SIG-M5 treated with dmso at 0.1 percent for 504 hours (cell line): Measurements from ENCODE around the gene DHRS2.

Experiments used
- DNase-seq: peaks from one replicate; lab custom pipeline; 2025; ENCODE audit not compliant: unreplicated experiment; lab: John Stamatoyannopoulos, UW

DHRS2 gene

GRCh38 chr14:23612354-23612732 is 23.8 kb upstream of the DHRS2 start:
- no peak for DNase-seq

- DNase-seq = no peak
These were observed 23.4 kb upstream of the DHRS2 start for GRCh38 chr14:23612802-23613201.

GRCh38 chr14:23613242-23614070 is 22.7 kb upstream of the DHRS2 start:
- DNase-seq = no peak

- DNase-seq = no peak
These were observed 21.8 kb upstream of the DHRS2 start for GRCh38 chr14:23614395-23614828.

DNA sequence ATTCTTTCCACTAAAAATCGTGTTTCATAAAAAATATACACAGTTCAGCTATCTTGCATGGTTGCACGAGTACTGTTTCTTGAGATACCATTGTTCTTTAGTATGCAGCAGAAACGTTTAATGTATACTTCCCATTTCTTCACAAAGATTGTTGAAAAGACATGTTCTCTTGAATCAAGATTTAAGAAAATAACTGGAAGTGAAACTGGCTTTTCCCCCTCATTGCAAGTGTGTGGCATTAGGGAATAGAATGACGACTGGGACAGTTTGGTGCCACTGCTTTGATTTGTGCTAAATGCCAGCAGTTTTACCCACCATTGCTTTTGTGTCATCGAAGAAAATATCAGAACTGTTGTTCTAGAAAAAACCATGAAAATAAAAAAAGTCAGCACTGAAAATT is 20.3 kb upstream of the DHRS2 start:
- DNase-seq = no peak

DNA sequence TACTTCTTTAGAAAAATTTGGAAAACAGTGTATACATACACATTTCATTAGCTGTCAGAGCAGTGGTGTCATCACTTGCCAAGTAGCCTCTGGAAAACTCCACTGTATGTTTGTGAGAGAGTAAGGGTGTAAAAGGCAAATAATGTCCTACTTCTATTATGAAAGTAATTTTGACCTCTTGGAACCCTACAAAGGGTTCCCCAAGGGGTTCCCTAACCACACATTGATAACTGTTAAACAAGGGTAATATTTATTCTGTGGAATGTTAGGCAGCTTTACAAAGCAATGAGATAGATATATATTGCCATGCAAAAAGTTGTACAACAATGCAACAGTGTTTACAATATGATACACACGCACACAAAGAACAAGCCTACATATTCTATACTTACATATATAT is 18.6 kb upstream of the DHRS2 start:
- no peak for DNase-seq

DNA sequence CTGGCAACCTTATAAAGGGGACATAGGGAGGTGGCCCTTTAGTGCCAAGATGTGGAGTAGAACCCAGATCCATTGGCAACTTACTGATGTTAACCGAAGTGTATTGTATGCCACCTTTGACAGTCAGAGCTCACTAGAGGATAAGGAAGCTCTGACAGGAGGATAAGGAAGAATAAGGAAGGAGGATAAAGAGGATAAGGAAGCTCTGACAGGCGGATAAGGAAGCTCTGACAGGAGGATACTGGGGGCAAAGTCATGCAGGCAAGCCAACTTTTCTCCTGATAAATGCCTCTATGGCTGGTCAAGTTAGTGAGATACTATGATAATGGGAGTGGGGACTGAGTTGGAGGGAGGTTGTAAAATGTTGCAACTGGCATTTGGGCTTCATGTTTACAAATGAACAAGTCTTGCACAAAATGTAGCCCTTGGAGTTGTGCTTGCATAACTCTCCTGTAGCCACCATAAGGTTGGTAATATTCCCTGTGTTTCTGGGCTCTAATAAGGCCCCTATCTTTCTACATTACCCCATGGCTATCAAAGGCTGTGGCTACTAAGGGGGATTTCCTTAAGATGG is 17.7 kb upstream of the DHRS2 start:
- no peak for DNase-seq

DNA sequence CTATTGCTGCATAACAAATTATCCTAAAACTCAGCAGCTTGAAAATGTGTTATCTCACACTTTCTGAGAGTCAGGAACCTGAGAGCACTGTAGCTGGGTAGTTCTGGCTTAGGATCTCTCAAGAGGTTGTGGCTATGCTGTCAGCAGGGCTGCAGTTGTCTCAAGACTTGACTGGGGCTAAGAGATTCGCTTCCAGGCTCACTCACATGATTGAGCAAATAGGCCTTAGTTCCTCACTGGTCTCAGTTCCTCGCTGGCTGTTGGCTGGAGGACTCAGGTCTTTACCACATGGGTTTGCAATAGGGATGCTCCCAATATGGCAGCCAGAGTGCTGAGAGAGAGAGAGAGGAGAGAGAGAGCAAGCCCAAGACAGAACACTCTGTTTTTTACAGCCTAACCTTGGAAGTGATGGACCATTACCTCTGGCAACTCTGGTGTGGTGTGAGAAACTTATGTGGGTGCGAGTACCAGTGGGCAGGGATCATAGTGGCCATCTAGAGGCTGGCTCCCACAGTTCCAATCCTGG is 15.9 kb upstream of the DHRS2 start:
- DNase-seq = no peak

DNA sequence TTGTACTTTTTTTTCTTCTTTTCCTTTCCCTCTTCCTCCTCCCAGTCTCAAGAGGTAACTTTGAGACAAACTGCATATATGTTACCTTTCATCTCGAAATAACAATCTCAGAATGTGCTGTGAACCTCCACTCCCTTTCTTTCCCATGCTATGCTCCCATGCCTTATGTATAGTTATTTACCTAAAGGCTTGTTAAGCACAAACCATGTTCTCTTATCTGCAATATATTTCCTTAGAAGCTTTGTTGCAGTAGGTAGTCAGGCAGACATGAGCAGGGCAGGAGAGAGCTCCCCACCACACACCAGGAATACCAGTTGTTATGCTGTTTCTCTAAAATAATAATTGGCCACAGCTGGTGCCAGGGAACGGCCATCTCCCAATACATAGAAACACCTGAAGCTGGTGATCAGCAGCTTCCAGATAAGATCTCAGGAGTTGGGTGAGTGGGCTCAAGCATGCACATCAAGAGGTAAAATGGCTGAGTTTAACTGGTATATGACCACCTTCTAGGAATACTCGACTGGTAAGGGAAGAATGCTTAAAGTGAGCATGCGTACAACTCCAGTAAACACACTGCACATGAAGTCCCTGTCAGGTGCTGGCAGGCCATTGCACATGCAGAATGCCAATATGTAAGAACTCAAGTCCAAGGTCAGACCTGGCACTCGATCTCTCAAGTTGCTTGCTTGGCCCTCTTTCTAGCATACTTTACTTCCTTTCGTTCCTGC is 14.8 kb upstream of the DHRS2 start:
- DNase-seq = no peak

GRCh38 chr14:23621932-23622730 is 14.0 kb upstream of the DHRS2 start:
- DNase-seq = no peak

DNA sequence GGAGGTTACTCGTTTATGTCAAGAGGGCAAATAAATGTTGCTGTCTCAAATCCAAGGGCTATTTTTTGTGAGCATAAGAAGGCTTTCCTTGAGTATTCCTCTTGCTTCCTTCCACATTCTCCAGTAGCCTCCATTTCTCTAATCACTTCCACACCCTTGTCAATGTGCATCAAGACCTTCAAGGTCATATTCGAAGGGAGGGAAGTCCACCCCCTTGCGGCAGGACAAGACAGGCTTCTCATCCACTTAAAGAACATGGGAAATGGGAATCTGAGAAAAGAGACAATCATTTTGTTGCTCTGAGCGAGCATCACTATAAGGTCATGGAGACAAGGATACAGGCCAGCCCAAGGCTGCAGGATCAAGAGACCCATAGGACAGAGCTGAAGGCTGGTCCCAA is 13.2 kb upstream of the DHRS2 start:
- DNase-seq = no peak

- no peak for DNase-seq
These were observed 12.2 kb upstream of the DHRS2 start for GRCh38 chr14:23623962-23624361.

DNA sequence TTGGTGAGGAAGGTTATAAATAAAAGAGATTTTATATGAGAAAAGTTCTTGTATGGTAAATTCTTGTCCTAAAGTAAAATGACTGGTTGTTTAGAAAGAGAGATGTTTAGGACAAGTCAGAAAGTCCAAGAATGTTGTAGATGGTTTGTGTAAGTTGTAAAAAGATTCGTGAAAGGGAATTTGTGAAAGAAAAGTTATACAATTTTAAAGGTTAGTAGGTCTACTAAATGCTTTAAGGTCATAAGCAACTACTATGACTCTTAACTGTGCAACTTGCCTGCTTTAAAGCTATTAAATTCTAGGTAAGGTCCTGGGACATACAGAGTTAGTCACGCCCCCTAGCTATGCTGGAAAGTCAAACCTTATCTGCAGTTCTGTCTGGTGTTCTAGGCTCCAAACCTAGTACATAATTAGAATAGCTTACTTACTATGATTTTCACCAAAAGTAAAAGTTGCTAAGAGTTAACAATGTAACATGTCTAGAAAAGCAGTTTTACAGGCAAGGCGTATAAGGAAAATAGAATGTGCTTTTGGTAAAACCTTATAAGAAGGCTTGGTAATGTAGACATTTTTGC is 11.2 kb upstream of the DHRS2 start:
- DNase-seq = no peak

- DNase-seq = no peak
These were observed 9.2 kb upstream of the DHRS2 start for GRCh38 chr14:23626946-23627345.

- DNase-seq = no peak
These were observed 8.2 kb upstream of the DHRS2 start for GRCh38 chr14:23627961-23628360.

- DNase-seq = no peak
These were observed 7.0 kb upstream of the DHRS2 start for GRCh38 chr14:23629204-23629603.

DNA sequence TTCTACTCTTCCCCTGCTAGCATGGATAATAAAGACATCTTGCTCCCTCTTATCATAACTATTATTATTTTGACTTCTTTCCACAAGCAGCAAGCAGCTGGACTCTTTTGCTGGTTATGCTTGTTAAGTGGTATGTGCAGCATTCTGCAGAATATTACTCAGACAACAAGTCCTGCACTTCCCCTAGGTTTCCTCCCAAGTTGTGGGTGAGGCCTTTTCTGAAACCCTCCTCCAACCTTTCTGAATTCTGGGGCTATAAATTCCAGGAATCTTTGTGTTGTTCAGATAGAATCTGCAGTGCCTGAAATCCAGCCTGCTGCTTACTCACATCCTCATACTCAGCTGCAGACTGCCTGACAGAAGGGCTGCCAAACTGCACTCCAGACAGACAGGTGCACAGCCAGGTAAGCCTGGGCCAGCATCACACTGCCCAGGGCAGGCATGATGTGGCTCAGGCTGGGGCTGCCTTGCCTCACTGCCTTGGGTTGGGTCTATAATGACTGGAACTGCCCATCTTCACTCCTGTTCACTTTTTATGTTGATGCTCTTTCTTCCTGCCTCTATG is 6.2 kb upstream of the DHRS2 start:
- DNase-seq = no peak

- no peak for DNase-seq
These were observed 5.5 kb upstream of the DHRS2 start for GRCh38 chr14:23630687-23631086.

DNA sequence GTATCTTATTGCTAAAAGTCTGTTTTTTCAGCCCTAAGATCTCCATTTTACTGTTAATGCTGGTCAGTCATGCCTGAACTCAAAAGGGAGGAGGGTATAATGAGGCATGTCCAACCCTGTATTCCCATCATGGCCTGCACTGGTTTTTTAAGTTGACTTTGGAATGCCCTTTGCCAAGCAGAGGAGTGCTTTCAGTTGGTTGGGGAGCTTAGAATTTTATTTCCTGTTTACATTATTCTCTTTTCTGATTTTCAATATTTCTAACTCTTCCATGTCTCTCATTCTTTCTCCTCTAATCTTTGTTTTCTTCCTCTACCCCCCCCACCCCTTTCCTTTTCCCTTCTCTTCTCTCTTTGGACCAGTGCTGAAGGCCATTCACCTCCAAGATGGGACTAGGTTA is 4.9 kb upstream of the DHRS2 start:
- DNase-seq = no peak

- peak; percentile 72 for DNase-seq
These were observed 4.3 kb upstream of the DHRS2 start for GRCh38 chr14:23631702-23632460.
